Neural progenitor cell (in vitro differentiated cells): ENCODE data around the gene SUN5. TPM values are rescaled to one million over a fixed set of nuclear protein-coding genes. Genes with fewer than 3 reads are reported as not detected.

ENCODE experiments used
- DNase-seq: peaks from one replicate; pipeline ENCODE4 v3.0.0-alpha.2; 2016; ENCODE audit warnings: low spot score
- H2AFZ ChIP-seq: fragments of 200-600 bp; sonication (generic); replicated peaks from 2 replicates; pipeline ENCODE4 v1.6.1; 2016; ENCODE audit warnings: antibody characterized with exemption
- H3F3A ChIP-seq: fragments of 200-600 bp; sonication (generic); 2 replicates; pipeline ENCODE4 v1.6.1; 2016; ENCODE audit warnings: antibody characterized with exemption, low read depth
- H3K27ac ChIP-seq: fragments of 200-600 bp; sonication (generic); 2 replicates; pipeline ENCODE4 v1.5.1; 2016; ENCODE audit warnings: mild to moderate bottlenecking
- H3K27me3 ChIP-seq: fragments of 200-600 bp; sonication (generic); 2 replicates; pipeline ENCODE4 v1.6.1; 2016; ENCODE audit warnings: mild to moderate bottlenecking, moderate library complexity
- H3K36me3 ChIP-seq: fragments of 200-600 bp; sonication (generic); 2 replicates; pipeline ENCODE4 v1.5.1; 2016
- H3K4me1 ChIP-seq: fragments of 200-600 bp; sonication (generic); 2 replicates; pipeline ENCODE4 v1.6.1; 2016; ENCODE audit warnings: mixed run types
- H3K4me2 ChIP-seq: fragments of 200-600 bp; sonication (generic); 2 replicates; pipeline ENCODE4 v1.6.1; 2016
- H3K4me3 ChIP-seq: fragments of 200-600 bp; sonication (generic); 2 replicates; pipeline ENCODE4 v1.5.1; 2016
- H3K79me2 ChIP-seq: fragments of 200-600 bp; sonication (generic); 2 replicates; pipeline ENCODE4 v1.6.1; 2016; ENCODE audit warnings: low read depth
- H3K9ac ChIP-seq: fragments of 200-600 bp; sonication (generic); 2 replicates; pipeline ENCODE4 v1.6.1; 2016
- H3K9me3 ChIP-seq: fragments of 200-600 bp; sonication (generic); 2 replicates; pipeline ENCODE4 v1.5.1; 2016; ENCODE audit warnings: low read depth
- H4K20me1 ChIP-seq: fragments of 200-600 bp; sonication (generic); 2 replicates; pipeline ENCODE4 v1.6.1; 2016; ENCODE audit warnings: low read depth
- H3K27ac Mint-ChIP-seq: 3 replicates; pipeline ENCODE4 v1.8.0; 2021; ENCODE audit warnings: mixed read lengths
- H3K27me3 Mint-ChIP-seq: 2 replicates; pipeline ENCODE4 v1.8.0; 2022; ENCODE audit warnings: low read depth, mild to moderate bottlenecking, inconsistent platforms, moderate library complexity, mixed read lengths; ENCODE audit not compliant: insufficient read depth
- H3K36me3 Mint-ChIP-seq: 3 replicates; pipeline ENCODE4 v1.8.0; 2021; ENCODE audit warnings: mixed read lengths
- H3K4me1 Mint-ChIP-seq: 3 replicates; pipeline ENCODE4 v1.8.0; 2021; ENCODE audit warnings: mixed read lengths
- H3K4me3 Mint-ChIP-seq: 3 replicates; pipeline ENCODE4 v1.8.0; 2021; ENCODE audit warnings: mild to moderate bottlenecking, moderate library complexity, mixed read lengths
- H3K9me3 Mint-ChIP-seq: 3 replicates; pipeline ENCODE4 v1.8.0; 2020; ENCODE audit warnings: mixed read lengths
- EZH2 ChIP-seq: fragments of 200-600 bp; sonication (generic); IDR thresholded peaks from 2 replicates; pipeline ENCODE4 v1.6.1; 2017; ENCODE audit warnings: antibody characterized with exemption, mild to moderate bottlenecking, moderate library complexity
- EZH2phosphoT487 ChIP-seq: fragments of 200-600 bp; sonication (generic); IDR thresholded peaks from 2 replicates; pipeline ENCODE4 v1.6.1; 2017; ENCODE audit warnings: antibody characterized with exemption
- total RNA-seq: library from RNA; depleted of rRNA; stranded (reverse); fragments of >200 nt; gene quantifications from 2 replicates; pipeline ENCODE4 v1.2.3, GENCODE V29; 2015; ENCODE audit warnings: low replicate concordance
- TF ChIP-seq, protein P1 (sequence below): fragments of 200-600 bp; sonication (generic); IDR thresholded peaks from 2 replicates; pipeline ENCODE4 v1.5.1; 2017; ENCODE audit warnings: antibody characterized with exemption, mild to moderate bottlenecking

The SUN5 gene
- total RNA-seq, 1 donor from 2014 or later, result not detected

DNA sequence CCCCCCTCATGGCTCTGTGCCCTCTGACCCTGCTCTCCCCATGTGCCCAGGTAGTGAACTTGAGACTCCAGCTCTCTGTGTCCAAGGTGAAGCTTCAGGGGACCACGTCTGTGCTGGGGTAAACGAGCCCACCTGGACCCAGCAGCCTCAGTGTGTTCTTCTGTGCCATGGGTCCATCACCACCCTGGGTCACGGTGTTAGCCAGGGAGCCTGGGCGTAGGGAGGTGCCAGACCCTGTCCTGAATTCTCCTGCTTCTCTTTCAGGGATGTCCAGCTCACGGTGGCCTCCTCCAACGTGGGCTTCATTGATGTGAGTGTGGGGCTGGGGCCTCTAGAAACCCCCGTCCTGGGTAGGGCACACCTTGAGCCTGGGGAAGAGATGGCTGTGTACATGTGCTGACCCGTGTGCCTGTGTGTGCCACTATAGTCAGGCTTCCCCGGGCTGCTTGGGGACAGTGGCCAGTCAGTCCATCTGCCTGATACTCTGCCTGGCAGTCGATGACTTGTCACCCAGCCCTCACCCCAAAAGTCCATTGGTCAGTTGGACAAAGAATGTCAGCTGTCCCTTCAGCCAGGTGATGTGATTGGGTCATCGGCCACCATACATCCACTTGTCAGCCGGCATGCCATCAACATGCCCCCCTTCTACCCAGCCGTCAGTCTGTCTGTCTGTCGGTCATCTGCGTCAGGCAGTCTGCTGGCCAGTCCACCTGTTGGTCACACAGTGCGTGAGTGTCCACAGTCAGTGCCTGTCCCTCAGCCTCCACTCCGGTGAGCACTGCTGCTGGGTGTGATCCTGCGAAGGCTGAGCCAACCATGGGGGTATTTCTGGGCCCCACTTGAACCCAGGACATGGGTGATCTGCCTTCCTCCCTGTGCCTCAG is 16.3 kb upstream of the SUN5 start:
- TF ChIP-seq EZH2phosphoT487, result no peak
- TF ChIP-seq EZH2, result no peak
- TF ChIP-seq, protein P1, sequence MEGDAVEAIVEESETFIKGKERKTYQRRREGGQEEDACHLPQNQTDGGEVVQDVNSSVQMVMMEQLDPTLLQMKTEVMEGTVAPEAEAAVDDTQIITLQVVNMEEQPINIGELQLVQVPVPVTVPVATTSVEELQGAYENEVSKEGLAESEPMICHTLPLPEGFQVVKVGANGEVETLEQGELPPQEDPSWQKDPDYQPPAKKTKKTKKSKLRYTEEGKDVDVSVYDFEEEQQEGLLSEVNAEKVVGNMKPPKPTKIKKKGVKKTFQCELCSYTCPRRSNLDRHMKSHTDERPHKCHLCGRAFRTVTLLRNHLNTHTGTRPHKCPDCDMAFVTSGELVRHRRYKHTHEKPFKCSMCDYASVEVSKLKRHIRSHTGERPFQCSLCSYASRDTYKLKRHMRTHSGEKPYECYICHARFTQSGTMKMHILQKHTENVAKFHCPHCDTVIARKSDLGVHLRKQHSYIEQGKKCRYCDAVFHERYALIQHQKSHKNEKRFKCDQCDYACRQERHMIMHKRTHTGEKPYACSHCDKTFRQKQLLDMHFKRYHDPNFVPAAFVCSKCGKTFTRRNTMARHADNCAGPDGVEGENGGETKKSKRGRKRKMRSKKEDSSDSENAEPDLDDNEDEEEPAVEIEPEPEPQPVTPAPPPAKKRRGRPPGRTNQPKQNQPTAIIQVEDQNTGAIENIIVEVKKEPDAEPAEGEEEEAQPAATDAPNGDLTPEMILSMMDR, result no peak
- no peak overlapping the region for H3K4me3 ChIP-seq
- no peak overlapping the region for H3K27ac ChIP-seq
- H3K4me1 Mint-ChIP-seq, result no peaks in the 10 kb centered on the region
- H3K4me2 ChIP-seq, result no peak overlapping the region
- H3K27me3 Mint-ChIP-seq, result peaks cover 15% of the 10 kb centered on the region
- no peak overlapping the region for H2AFZ ChIP-seq
- H3K36me3 Mint-ChIP-seq, result no peaks in the 10 kb centered on the region
- no peaks in the 10 kb centered on the region for H3K79me2 ChIP-seq
- H3K27me3 ChIP-seq, result peaks cover 20% of the 10 kb centered on the region
- H4K20me1 ChIP-seq, result no peaks in the 10 kb centered on the region
- DNase-seq, result no peak
- no peaks in the 10 kb centered on the region for H3K9me3 ChIP-seq
- no peak overlapping the region for H3K27ac Mint-ChIP-seq
- H3F3A ChIP-seq, result no peaks in the 10 kb centered on the region
- H3K9ac ChIP-seq, result no peak overlapping the region
- H3K4me1 ChIP-seq, result no peaks in the 10 kb centered on the region
- H3K4me3 Mint-ChIP-seq, result no peak overlapping the region
- no peaks in the 10 kb centered on the region for H3K36me3 ChIP-seq
- no peaks in the 10 kb centered on the region for H3K9me3 Mint-ChIP-seq

DNA sequence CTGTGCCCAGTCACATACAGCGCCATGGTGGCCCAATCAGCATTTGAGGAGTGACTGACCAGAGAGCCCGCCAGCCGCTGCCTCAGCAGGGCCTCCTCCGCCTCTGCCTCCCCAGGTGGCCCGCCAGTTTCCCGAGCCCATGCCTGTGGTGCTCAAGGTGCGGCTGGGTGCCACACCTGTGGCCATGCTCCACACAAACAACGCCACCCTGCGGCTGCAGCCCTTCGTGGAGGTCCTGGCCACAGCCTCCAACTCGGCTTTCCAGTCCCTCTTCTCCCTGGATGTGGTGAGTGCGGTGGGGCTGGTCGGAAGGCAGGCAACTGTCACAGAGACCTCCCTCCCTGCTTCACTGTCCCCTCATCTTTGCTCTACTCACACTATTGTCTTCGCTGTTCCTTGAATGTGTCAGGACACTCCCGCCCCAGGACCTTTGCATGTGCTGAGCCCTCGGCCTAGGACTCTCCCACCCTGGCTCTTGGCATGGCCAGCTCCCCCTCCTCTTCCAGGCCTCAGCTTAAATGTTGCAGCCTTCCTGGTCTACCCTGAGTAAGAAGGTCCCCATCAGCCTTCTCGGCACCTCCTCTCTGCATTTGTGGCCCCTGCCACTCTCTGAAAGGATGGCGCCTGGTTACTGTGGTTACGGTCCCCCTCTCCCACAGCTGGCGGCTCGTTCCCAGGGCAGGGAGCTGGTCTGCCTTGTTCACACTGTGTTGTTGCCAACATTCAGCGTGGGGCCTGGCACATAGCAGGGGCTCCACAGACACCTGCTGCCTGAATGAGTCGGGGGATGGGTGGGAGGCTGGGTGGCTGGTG is 15.4 kb upstream of the SUN5 start:
- no peaks in the 10 kb centered on the region for H3K9me3 Mint-ChIP-seq
- H3K4me1 Mint-ChIP-seq, result peaks cover 6% of the 10 kb centered on the region
- Histone ChIP-seq H3K4me3 (no peak overlapping the region), H3K27ac (no peak overlapping the region), H3K27me3 (peaks cover 13% of the 10 kb centered on the region), H3K9me3 (no peaks in the 10 kb centered on the region), H3F3A (no peaks in the 10 kb centered on the region), H3K4me2 (no peak overlapping the region), H4K20me1 (no peaks in the 10 kb centered on the region), H3K36me3 (no peaks in the 10 kb centered on the region), H3K9ac (no peak overlapping the region), H2AFZ (no peak overlapping the region), H3K79me2 (no peaks in the 10 kb centered on the region), H3K4me1 (no peaks in the 10 kb centered on the region)
- no peak overlapping the region for H3K4me3 Mint-ChIP-seq
- H3K27ac Mint-ChIP-seq, result no peak overlapping the region
- peaks cover 19% of the 10 kb centered on the region for H3K27me3 Mint-ChIP-seq
- no peak for TF ChIP-seq EZH2phosphoT487
- TF ChIP-seq EZH2, result no peak
- TF ChIP-seq, protein P1, result no peak
- no peak for DNase-seq
- no peaks in the 10 kb centered on the region for H3K36me3 Mint-ChIP-seq

DNA sequence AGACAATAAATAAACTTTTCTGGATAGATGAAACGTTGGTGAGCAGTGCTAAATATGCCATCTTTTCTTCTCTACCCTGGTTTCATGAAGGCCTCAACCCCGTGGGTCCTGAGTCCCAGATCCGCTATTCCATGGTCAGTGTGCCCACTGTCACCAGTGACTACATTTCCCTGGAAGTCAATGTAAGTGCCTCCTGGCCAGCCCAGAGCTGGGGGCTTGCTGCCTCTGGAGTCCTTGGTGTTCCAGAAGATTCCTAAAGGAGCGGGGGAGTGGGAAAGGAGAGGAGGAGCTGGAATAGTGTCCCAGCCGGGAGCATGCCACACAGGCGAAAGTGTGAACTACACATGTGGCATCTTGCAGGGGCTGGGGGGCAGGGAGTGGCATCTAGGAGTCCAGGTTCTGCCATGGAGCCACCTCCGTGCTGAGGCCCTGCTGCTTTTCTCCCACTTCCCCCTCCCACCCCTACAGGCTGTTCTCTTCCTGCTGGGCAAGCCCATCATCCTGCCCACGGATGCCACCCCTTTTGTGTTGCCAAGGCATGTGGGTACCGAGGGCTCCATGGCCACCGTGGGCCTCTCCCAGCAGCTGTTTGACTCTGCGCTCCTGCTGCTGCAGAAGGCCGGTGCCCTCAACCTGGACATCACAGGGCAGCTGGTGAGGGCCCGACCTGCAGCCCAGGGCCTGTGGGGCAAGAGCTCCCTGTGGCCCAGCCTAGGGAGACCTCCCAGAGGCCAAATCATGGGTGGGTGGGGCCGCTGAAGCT is 14.1 kb upstream of the SUN5 start:
- Mint-ChIP-seq H3K9me3 (no peaks in the 10 kb centered on the region), H3K4me1 (peaks cover 11% of the 10 kb centered on the region), H3K36me3 (no peaks in the 10 kb centered on the region), H3K27ac (peak overlapping the region; percentile 21), H3K27me3 (peaks cover 21% of the 10 kb centered on the region), H3K4me3 (no peak overlapping the region)
- no peaks in the 10 kb centered on the region for H3K27me3 ChIP-seq
- no peak for DNase-seq
- H2AFZ ChIP-seq, result no peak overlapping the region
- no peaks in the 10 kb centered on the region for H3K36me3 ChIP-seq
- no peaks in the 10 kb centered on the region for H3K4me1 ChIP-seq
- no peaks in the 10 kb centered on the region for H3K9me3 ChIP-seq
- H3K79me2 ChIP-seq, result no peaks in the 10 kb centered on the region
- no peak overlapping the region for H3K9ac ChIP-seq
- TF ChIP-seq, protein P1, result no peak
- TF ChIP-seq EZH2phosphoT487 (no peak), EZH2 (no peak)
- no peak overlapping the region for H3K4me3 ChIP-seq
- no peak overlapping the region for H3K27ac ChIP-seq
- no peaks in the 10 kb centered on the region for H4K20me1 ChIP-seq
- no peak overlapping the region for H3K4me2 ChIP-seq
- H3F3A ChIP-seq, result no peaks in the 10 kb centered on the region
